Right ventricle myocardium inferior (tissue), 1 donor: ENCODE results near the gene OR6C70. TPM values are rescaled to one million over a fixed set of nuclear protein-coding genes. Genes with fewer than 3 reads are reported as not detected.

Experiments
- ATAC-seq: fragments of 200-7000 bp; cut with Tn5 transposase; one replicate; pipeline ENCODE4 v1.9.1; 2020; ENCODE audit warnings: mild to moderate bottlenecking, moderate library complexity
- DNase-seq: peaks from one replicate; pipeline ENCODE4 v3.0.0; 2021; ENCODE audit errors: missing footprints
- intact Hi-C: fragments of 100-400 bp; cut with DNase I; formaldehyde crosslinking; loops from one replicate; pipeline ENCODE4 v1.11.0; 2022
- total RNA-seq: library from RNA; stranded (reverse); fragmentation: NEBNext Ultra II Directional; extraction: Animal tissue kit (Norgen Biotek cat#: 25700); gene quantifications from one replicate; pipeline ENCODE4 v1.2.1, GENCODE V29; 2021
- donor health status: DM: no; HTN: yes; CAD: no; lungs with severe emphysema.

OR6C70 gene
- total RNA-seq, 1 donor from 2014 or later: not detected

- intact Hi-C loops: no loop called here
These were observed 41.4 kb downstream of the OR6C70 start for GRCh38 chr12:55428331-55429243.

GRCh38 chr12:55425954-55426353, 44.0 kb downstream of the OR6C70 start, which contains the start of gene OR6C76:
Gene OR6C76, plus strand, starts transcription at chr12:55426254. Its CDS starts 0 bp downstream, at chr12:55426254.
- DNase-seq: no peak
- intact Hi-C loops: no loop called here
- no peak for ATAC-seq

More at GRCh38 chr12:55428331-55429243, 41.4 kb downstream of the OR6C70 start:
- no peak for ATAC-seq
- DNase-seq: no peak

GRCh38 chr12:55420307-55420962, 49.5 kb downstream of the OR6C70 start:
- DNase-seq: no peak
- no peak for ATAC-seq
- intact Hi-C loops: no loop called here

Other genes starting within 250 kb of the OR6C70 start
- not detected for gene OR10A7, start 249.1 kb downstream of the OR6C70 start, total RNA-seq
- gene OR6C74, start 225.5 kb downstream of the OR6C70 start, total RNA-seq: not detected
- not detected for gene OR6C6, start 173.6 kb downstream of the OR6C70 start, total RNA-seq
- not detected for gene OR6C1, start 155.8 kb downstream of the OR6C70 start, total RNA-seq
- gene OR6C3, start 139.4 kb downstream of the OR6C70 start, total RNA-seq: not detected
- gene OR6C75, start 107.2 kb downstream of the OR6C70 start, total RNA-seq: not detected
- not detected for gene OR6C65, start 69.6 kb downstream of the OR6C70 start, total RNA-seq
- not detected for gene OR6C76, start 43.9 kb downstream of the OR6C70 start, total RNA-seq
- gene OR6C2, start 26.1 kb downstream of the OR6C70 start, total RNA-seq: not detected
- not detected for gene OR6C68, start 22.2 kb upstream of the OR6C70 start, total RNA-seq
- gene OR6C4, start 79.5 kb upstream of the OR6C70 start, total RNA-seq: not detected
- not detected for gene OR2AP1, start 102.3 kb upstream of the OR6C70 start, total RNA-seq
- not detected for gene OR10P1, start 166.8 kb upstream of the OR6C70 start, total RNA-seq
- gene ITGA7, start 237.8 kb upstream of the OR6C70 start, total RNA-seq: 479 TPM
- 128 TPM for gene BLOC1S1, start 245.9 kb upstream of the OR6C70 start, total RNA-seq